Measurements from ENCODE around the gene RAB2B. TPM values are rescaled to one million over a fixed set of nuclear protein-coding genes. Genes with fewer than 3 reads are reported as not detected.

Gene RAB2B
- total RNA-seq, 1 donor from 2014 or later: 20.6 TPM

Other genes with a start within 250 kb of the RAB2B start
- 402 TPM for gene HNRNPC, start 207.5 kb downstream of the RAB2B start, total RNA-seq
- 0.49 TPM for gene RPGRIP1, start 196.9 kb downstream of the RAB2B start, total RNA-seq
- gene SUPT16H, start 92.9 kb downstream of the RAB2B start, total RNA-seq: 46.8 TPM
- gene CHD8, start 20.8 kb downstream of the RAB2B start, total RNA-seq: 75.9 TPM
- gene TOX4, start 236 bp upstream of the RAB2B start, total RNA-seq: 66.7 TPM
- 37.5 TPM for gene METTL3, start 34.4 kb upstream of the RAB2B start, total RNA-seq
- gene SALL2, start 49.4 kb upstream of the RAB2B start, total RNA-seq: 8.3 TPM
- not detected for gene OR10G3, start 103.1 kb upstream of the RAB2B start, total RNA-seq
- not detected for gene OR10G2, start 158.0 kb upstream of the RAB2B start, total RNA-seq
- not detected for gene OR4E2, start 176.9 kb upstream of the RAB2B start, total RNA-seq
- not detected for gene OR4E1, start 196.9 kb upstream of the RAB2B start, total RNA-seq

Data from mucosa of gallbladder (tissue), 1 donor.